Daoy (cell line): ENCODE measurements around the gene NELL1. TPM values are rescaled to one million over a fixed set of nuclear protein-coding genes. Genes with fewer than 3 reads are reported as not detected.

Experiments used
- DNase-seq: peaks from one replicate; pipeline ENCODE4 v3.0.0-alpha.2; 2015; ENCODE audit warnings: low read depth
- total RNA-seq: library from RNA; depleted of rRNA; stranded (reverse); fragments of >200 nt; shearing (Covaris generic); gene quantifications from 2 replicates; pipeline ENCODE4 v1.2.3, GENCODE V29; 2014; rRNA removed

NELL1 gene
- total RNA-seq, result not detected in 2 replicates

DNA sequence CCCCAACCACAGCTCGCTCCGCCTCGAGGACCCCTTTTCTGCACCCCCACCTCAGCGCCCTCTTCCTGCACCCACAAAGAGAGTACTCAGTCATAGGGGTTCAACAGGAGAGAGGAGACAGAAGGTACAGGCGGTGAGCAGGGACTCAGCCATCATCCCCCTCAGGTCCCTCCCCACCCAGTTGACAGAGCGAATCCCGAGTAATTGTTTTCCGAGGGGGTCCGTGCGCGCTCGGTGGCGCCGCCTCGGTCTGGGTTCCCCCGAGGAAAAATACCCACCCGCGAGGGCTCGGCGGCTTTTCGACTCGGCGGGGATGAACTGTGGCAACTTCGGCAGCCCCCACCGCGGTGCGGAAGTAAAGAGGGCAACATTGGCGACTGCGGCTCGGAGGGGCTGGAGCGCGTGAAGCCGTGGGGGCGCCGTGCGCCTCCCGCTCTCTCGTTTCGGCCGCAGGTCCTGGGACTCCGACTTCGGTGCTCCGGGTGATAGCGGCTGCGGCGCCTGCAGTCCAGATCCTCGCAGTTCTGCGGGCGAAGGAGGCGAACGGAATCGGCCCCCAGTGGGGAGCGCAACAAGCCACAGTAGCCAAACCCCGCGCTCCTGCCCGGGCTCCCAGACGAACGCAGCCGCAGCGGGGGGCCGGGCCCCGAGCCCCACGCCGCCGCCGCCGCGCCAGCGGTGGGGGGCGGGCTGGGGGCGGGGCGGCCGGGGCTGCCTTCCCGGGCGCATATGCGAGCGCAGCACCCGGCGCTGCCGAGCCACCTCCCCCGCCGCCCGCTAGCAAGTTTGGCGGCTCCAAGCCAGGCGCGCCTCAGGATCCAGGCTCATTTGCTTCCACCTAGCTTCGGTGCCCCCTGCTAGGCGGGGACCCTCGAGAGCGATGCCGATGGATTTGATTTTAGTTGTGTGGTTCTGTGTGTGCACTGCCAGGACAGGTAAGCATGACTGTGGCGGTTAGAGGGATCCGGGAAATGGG, at the start of gene NELL1:
Gene NELL1 (plus strand): TSS at position 743 of the 976 bp plus-strand sequence.
- no peak for DNase-seq

DNA sequence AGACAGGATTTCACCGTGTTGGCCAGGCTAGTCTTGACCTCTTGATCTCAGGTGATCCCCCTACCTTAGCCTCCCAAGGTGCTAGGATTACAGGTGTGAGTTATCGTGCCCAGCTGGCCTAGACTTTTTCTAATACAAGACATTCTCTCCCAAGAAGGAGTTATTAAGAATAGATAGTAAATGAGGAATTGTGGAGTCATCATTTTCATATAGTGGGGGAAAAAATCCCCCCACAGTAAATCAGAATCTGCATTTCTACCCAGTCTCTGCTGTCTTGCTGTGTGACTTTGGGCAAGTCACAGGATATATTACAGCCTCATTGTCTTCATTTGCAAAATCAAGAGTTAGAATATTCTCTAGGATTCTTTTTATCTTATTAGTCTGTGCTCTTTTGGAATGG, 48.4 kb upstream of the NELL1 start:
- DNase-seq, result no peak

DNA sequence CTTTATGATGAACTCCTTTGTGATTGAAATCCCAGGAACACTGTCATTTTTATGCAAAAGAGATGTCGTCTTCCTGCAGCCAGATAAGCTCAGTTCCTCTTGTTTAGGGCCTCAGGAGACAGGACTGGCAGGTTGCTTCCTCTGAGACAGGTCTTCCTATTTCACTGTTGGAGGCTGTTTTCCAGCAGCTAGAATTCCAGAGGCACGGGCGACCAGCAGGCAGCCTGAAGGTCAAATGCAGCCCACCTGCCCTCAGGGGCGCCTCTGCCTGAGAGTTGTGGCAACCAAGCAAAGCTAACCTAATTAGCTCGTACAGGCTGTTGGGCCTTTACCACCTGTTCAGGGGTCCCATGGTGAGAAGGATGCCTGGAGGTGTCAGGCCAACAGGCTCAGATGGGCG, 47.7 kb upstream of the NELL1 start:
- DNase-seq, result no peak

DNA sequence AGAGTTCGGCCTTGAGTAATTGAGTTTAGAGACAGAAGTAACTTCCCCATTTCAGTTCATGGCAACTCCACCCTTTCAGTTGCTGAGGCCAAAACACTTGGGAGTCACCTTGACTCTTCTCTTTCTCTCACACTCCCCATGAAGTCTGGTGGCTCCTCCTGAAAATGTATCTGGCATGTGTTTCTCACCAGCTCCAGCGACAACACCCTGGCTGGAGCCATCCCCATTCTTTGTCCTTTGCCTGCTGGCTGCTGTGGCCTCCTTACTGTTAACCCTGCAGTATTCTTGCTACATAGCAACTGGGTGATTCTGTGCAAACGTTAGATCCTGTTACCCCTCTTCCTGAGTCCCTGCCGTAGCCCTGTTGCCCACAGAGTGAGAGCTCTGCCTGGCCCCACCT, 46.1 kb upstream of the NELL1 start:
- DNase-seq, result no peak

DNA sequence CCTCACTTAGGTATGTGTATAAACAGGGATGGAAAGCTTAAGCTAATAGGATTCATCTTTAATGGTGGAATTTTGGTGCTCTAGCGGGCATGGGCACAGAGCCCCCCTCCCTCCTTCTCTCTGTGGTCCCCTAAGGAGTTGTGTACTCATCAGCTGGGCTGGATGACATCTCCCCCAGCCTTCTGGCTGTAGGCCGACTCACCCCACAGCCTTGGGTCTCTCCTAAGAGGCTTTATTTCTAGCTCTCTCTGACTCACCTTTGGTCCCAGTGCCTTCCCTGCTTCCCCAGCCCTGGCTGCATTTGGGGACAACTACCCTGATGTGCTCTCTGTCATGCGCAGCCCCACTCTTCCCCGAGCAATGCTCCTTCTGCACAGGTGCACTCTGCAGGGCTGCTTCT, 43.1 kb upstream of the NELL1 start:
- DNase-seq, result no peak

DNA sequence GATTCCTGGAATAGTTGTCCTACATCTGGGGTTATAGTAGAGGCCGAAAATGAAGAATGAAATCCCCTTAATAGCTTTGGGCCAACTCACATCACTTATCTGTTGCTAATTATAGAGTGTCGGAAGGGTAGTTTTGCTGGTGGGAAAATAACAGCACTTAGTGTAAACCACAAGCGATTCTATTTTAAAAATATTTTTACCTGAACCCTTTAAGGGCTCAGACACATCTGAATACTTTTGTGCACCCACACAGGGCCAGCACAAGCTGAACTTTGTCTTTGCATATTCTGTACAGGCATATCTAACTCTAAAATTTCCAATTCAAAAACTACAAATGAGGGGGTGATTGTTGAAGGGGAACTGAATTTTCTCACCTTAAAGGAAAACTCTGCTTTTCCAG, 42.4 kb upstream of the NELL1 start:
- no peak for DNase-seq

DNA sequence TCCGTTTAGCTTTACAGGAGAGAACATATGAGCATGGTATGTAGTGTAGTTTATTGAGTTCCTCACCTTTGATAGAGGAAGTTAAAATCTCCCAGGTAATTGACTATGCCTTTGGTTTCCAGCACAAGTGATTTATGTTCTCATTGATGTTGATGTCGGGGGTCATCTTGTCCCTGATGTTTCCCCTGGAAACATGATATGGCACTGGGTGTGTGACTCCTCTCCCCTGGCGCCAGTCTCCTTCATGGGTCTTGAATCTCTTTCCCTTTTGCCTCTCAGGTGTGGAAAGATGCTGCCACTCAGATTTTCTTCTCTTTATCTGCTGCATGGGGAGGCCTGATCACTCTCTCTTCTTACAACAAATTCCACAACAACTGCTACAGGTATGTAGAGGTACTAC, 41.7 kb upstream of the NELL1 start:
- DNase-seq, result no peak

DNA sequence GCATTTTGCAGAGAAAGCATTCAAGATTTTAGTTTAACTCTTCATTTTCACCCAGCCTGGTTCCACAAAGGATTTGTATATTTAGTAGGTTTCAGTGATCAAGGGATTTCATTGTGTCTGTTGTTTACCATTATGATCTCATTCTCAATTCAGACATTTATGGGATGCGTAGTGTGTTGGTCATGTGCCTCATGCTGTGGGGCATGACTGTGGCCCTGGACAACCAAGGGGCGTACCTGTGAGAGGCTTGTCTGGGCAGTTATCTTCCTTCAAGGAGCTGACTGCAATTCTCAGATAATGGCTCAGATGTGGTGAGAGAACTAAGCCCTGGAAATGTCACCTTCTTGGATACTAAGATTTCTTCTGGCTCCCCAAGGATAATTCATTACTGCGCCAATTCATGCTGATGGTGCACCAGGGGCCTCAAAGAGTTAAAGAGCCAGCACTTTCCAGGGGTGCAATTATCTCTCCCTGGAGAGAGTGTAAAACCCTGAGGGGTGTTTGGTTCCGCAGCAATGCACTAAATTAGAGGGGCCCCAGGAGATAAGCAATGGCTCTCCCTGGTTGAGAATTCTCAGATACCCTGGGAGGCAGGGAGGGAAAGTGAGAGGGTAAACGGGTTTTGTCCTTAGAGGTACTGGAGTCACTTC, 37.7 kb upstream of the NELL1 start:
- no peak for DNase-seq

DNA sequence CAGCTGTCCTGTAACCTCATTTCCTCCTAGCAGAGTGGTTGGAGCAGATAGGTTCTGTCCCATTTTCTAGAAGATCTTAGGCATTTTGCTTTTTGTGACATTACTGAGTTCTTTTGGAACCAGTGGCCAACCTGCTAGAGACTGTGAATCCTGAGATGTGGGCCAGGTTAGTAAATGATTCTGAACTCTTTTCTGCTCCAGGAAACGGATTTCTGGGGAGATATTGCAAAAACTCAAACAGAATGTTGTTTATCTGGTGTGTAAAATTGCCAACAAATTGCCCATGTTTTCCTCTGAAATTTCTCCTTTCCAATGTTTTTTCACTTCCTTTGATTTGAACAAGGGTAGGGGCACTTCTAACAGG, 37.2 kb upstream of the NELL1 start:
- DNase-seq, result no peak

DNA sequence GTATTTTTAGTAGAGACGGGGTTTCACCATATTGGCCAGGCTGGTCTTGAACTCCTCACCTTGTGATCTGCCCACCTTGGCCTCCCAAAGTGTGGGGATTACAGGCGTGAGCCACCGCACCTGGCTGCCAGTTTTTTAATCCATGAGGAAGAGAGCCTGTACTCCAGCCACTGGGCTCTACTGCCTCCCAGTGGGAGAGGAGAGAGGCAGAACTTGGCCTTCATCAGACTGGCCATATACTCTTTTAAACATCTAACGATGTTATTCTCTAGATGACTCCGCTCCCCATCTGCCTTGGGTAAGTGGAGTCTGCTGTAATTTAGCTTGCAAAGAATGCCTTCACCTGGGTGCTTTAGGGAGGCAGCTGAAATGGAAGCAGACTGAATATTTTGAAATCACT, 35.3 kb upstream of the NELL1 start:
- no peak for DNase-seq

DNA sequence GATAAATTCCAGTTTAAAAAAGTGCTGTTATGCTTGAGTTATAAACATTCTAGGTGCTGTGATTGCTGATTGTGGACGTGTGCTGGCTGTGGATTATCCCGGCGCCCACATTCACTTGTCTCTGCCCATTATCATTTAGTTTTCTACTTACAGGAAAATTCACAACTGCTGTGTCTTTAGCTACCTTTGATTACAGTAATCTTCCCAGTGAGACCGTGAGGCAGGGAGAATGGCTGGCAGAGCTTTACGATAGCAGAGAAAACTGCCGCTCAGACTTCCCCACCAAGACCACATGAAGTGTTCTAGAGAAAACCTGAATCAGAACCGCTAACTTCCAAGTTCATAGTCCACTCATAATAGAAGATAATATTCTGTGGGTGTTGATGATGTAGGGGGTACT, 34.6 kb upstream of the NELL1 start:
- no peak for DNase-seq

DNA sequence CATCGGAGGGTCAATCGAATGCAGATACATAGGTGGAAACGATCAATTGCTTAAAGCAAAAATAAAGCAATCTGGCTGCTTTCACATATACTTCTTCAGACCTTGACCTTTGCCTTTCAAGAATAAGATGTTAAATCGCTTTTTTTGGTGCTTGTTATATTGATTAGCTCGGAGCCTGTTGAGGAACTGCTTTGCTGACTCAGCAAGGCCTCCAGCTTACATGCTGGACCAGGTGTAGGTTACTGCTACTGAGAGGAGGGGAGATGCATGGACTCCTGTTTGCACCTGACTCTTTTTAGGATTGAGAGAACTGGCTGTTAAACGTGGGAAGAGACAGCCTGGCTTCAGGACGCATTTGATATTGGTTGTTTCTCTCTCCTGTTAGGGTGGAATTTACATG, 31.3 kb upstream of the NELL1 start:
- no peak for DNase-seq

DNA sequence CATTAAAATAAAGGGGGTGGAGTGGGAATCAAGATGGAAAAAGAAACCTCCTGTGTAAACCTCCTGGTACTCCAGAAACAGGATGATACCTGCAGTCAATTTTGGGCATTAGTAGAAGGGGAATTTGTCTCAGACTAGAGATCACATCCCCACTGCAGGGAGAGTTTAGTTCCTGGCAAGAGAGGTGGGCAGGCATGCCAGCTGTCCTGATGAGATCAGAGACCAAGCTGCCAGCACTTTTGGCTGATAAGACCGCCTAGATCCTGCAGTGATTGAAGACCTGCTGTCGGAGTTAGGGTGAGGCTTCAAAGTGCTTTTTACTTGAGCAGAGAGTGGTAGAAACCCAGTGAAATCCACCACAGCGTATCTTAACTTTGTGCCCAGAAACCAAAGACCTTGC, 29.7 kb upstream of the NELL1 start:
- no peak for DNase-seq

DNA sequence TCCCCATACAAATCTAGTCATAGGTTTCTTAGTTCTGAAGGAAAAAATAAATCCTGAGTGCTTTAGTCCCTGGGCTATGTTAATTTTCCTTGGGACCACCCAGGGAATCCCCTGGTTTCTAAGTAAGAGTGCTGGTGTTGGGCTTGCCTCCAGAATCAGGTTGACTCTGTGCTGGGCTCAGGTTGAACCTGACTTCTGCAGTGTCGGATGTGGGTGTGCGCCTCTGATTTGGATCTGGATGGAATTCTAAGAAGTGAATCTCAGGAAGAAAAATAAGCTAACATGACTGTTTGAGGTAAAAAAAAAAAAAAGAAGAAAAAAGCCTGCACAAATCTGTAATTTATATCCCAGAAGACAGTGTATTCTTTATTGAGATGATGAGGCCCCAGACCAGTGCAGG, 29.0 kb upstream of the NELL1 start:
- DNase-seq, result no peak

DNA sequence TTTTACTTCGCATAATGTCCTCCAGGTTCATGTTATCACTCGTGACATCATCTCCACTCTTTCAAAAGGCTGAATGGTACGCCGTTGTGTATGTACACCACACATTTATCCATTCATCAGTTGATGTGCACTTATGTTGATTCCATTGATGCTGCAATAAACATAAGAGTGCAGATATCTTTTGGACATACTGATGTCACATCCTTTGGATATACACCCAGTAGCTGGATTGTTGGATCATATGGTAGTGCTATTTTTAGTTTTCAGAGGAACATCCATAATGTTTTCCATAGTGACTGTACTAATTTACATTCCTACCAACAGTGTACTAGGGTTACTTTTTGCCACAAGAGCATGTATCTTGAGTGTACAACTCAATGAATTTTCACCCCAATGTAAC, 25.0 kb upstream of the NELL1 start:
- DNase-seq, result no peak

DNA sequence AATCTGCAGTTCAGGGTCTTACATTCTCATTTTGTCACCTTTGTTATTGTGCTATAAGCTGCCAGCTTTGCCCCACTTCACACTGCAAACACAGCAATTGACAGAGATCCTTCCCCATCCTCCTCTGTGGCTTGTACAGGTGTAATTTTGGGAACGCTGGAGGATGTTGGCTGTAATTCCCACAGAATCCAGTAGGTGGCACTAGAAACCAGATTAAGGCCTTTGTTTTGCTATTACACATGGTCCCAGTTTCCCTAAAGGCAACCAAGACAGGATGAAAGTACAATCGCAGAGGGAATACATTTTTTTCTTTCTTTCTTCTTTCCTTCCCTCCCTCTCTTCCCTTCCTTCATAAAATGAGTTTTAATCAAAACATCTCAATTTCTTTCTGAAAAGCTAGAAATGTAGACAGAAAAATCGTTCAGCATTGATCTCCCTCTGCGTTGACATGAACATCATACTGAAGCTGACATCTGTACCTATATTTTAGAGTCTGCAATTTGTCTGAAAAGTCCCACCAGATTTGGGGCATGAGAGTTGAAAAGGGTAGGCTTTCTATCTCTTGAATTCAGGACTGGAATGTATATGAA, 21.3 kb upstream of the NELL1 start:
- DNase-seq, result peak; percentile 37

DNA sequence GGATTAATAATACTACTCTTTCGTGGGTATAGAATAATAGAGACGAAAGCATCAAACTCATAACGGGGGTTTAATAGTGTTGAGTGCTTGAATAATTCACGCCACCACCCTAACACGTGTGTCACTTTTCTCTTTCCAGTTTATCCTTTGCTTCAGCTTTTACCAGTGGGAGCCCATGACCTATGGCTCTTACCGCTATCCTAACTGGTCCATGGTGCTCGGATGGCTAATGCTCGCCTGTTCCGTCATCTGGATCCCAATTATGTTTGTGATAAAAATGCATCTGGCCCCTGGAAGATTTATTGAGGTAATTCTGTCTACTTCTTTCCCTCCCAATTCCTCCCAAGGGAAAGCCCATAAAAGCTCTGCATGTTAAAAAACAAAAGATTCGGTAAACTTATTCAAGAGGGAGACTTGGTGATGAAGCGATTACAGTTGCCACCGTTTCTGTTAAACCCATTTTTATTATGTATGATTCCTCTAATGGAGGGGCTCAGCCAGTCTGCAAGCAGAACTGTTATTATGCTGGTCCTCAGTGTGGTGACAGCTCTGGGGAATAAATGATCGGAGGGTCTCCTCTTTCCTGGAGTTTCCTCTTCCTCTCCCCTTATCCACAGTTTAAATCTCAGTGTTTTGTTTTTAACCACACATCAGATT, 17.1 kb upstream of the NELL1 start:
- DNase-seq, result no peak

DNA sequence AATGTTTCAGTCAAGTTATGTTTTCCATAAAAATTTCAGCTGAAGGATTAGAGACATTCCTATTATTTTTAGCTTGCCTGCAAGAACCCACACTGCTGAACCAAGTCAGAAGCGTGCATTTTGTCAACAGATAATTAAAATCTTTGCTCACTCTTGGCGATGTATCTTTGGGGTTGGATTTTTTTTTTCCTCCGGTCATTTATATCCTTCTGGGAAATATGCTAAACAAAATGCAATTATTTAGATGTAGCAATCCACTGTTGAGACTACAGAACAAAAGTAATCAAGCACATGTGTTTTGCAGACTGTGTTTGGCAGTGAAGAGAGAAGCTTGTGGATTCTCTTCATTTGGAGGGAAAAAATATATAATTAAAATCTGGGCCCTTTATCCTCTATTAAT, 15.3 kb upstream of the NELL1 start:
- no peak for DNase-seq

DNA sequence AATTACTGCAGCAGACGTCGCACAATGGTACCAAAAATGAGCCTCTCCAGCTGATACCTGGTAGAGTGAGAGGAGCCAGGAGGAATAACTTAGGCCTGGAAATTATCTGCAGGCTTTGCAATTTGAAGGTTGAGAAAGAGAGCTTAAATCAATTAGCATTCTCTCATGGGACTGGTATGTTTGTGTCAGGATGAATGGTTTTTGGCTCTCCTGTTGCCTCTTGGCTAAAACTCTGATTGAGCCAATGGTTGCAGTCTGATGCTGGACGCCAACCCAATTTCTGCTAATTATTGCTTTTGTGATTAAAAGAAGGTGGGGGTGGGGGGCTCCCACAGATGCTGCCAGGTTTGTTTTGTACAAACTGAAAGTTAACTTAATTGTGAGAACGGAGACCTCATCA, 12.5 kb upstream of the NELL1 start:
- DNase-seq, result no peak

DNA sequence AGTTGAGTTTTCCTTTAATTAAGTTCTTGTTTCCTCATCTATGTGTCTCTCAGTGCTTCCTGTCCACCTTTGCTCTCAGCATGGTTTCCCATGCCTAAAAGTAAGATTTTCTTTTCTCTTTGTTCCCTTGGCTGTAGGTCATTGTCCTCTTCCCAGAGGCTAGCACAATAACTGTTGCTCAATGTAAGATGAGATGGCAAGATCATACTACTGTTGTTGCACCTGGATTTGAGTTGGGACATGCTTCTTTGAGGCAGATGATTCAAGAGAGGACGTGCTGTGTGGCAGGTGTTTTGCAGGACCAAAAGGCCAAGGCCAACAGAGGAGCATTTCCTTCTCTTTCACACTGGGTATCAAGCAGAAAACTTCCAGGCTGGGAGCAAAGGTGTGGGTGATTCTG, 11.3 kb upstream of the NELL1 start:
- no peak for DNase-seq

DNA sequence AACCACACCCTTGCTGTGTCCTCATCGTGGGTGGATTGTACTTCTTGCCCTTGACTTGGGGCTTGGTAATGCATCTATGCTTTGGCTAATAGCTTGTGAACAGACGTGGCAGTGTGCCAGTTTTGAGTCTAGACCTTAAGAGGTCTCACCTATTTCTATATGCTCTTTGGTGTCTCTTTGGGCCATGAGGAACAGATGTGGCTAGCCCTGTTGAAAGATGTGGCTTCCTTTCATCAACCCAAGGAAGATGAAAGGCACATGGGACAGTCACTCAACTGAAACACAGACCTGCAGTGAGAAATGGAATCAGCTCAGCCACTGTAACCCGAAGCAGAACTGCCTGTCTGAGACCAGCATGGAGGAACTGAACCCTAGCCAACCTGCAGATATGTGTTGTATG, 7.9 kb upstream of the NELL1 start:
- no peak for DNase-seq

DNA sequence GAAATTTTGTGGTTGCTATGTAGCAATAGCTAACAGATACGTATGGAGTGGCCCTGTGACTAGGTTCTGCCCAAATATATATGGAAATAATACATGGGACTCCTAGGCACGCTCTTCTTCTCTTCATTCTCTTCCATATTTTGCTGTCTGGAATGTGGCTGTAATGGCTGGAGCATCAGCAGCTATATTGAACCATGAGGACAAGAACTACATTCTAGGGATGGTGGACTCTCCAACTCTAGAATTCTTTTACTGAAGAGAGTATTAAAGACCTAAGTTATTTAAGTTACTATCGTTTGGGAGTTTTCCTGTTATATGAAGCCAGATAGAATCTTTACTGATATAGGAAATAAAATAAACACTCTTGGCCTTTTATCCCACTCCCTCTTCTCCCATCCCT, 7.5 kb upstream of the NELL1 start:
- DNase-seq, result no peak
